MM.1S (cell line): ENCODE results near the gene FBXO46.

ENCODE experiments used
- DNase-seq: peaks from one replicate; pipeline ENCODE4 v3.0.0-alpha.2; 2015
- H2AFZ ChIP-seq: fragments of 300-600 bp; sonication (generic); 2 replicates; pipeline ENCODE4 v1.6.0; 2016; ENCODE audit warnings: antibody characterized with exemption, low read length
- H3F3A ChIP-seq: fragments of 300-600 bp; sonication (generic); 2 replicates; pipeline ENCODE4 v1.6.1; 2016; ENCODE audit warnings: mild to moderate bottlenecking, antibody characterized with exemption, low read length, moderate library complexity, mixed read lengths; ENCODE audit not compliant: insufficient read depth
- H3K27ac ChIP-seq: fragments of 300-600 bp; sonication (generic); 2 replicates; pipeline ENCODE4 v1.5.1; 2016; ENCODE audit warnings: mild to moderate bottlenecking, low read length
- H3K27me3 ChIP-seq: fragments of 300-600 bp; sonication (generic); replicated peaks from 2 replicates; pipeline ENCODE4 v1.6.0; 2016; ENCODE audit warnings: low read length; ENCODE audit not compliant: insufficient read depth
- H3K36me3 ChIP-seq: fragments of 300-600 bp; sonication (generic); replicated peaks from 2 replicates; pipeline ENCODE4 v1.6.1; 2016; ENCODE audit warnings: mild to moderate bottlenecking, low read length, mixed read lengths; ENCODE audit not compliant: insufficient read depth
- H3K4me1 ChIP-seq: fragments of 300-600 bp; sonication (generic); 2 replicates; pipeline ENCODE4 v1.6.1; 2016; ENCODE audit warnings: low read length, mixed read lengths
- H3K4me2 ChIP-seq: fragments of 300-600 bp; sonication (generic); 2 replicates; pipeline ENCODE4 v1.6.0; 2016; ENCODE audit warnings: low read depth, low read length
- H3K4me3 ChIP-seq: fragments of 300-600 bp; sonication (generic); 2 replicates; pipeline ENCODE4 v1.5.1; 2016; ENCODE audit warnings: low read length, mixed read lengths
- H3K79me2 ChIP-seq: fragments of 300-600 bp; sonication (generic); 2 replicates; pipeline ENCODE4 v1.6.1; 2016; ENCODE audit warnings: mixed run types, low read length, mixed read lengths
- H3K9ac ChIP-seq: fragments of 300-600 bp; sonication (generic); 2 replicates; pipeline ENCODE4 v1.6.1; 2016; ENCODE audit warnings: low read length, mixed read lengths
- H3K9me2 ChIP-seq: fragments of 300-600 bp; sonication (generic); replicated peaks from 2 replicates; pipeline ENCODE4 v1.6.1; 2016; ENCODE audit warnings: mild to moderate bottlenecking, low read length, mixed read lengths; ENCODE audit not compliant: insufficient read depth
- H3K9me3 ChIP-seq: fragments of 300-600 bp; sonication (generic); replicated peaks from 2 replicates; pipeline ENCODE4 v1.6.1; 2016; ENCODE audit warnings: mild to moderate bottlenecking, low read length, mixed read lengths; ENCODE audit not compliant: insufficient read depth
- H4K20me1 ChIP-seq: fragments of 300-600 bp; sonication (generic); 2 replicates; pipeline ENCODE4 v1.6.1; 2016; ENCODE audit warnings: mild to moderate bottlenecking, low read length, moderate library complexity, mixed read lengths; ENCODE audit not compliant: insufficient read depth
- CTCF ChIP-seq: fragments of 300-600 bp; sonication (generic); IDR thresholded peaks from 2 replicates; pipeline ENCODE4 v1.5.1; 2016; ENCODE audit warnings: antibody characterized with exemption, low read length, mixed read lengths
- EZH2 ChIP-seq: fragments of 300-600 bp; sonication (generic); optimal IDR thresholded peaks from 2 replicates; pipeline ENCODE3; 2017; ENCODE audit warnings: low read depth, mild to moderate bottlenecking, antibody characterized with exemption, low read length, mixed read lengths
- EZH2phosphoT487 ChIP-seq: fragments of 300-600 bp; sonication (generic); IDR thresholded peaks from 2 replicates; pipeline ENCODE4 v1.6.1; 2018; ENCODE audit warnings: antibody characterized with exemption, low read length

FBXO46 gene

GRCh38 chr19:45715139-45715538, 15.6 kb downstream of the FBXO46 start:
- Histone ChIP-seq H3F3A (peaks cover 13% of the 10 kb centered on the region; the same call in 1 of the 2 replicates), H4K20me1 (no peaks in the 10 kb centered on the region), H3K9me3 (no peaks in the 10 kb centered on the region), H3K9ac (no peak overlapping the region), H3K79me2 (peaks cover 80% of the 10 kb centered on the region), H3K4me2 (no peak overlapping the region), H3K27me3 (no peaks in the 10 kb centered on the region), H3K36me3 (no peaks in the 10 kb centered on the region), H3K4me3 (no peak overlapping the region), H3K27ac (no peak overlapping the region), H3K9me2 (no peaks in the 10 kb centered on the region), H2AFZ (no peak overlapping the region), H3K4me1 (peaks cover 14% of the 10 kb centered on the region)
- TF ChIP-seq CTCF: no peak
- no peak for TF ChIP-seq EZH2
- no peak for TF ChIP-seq EZH2phosphoT487
- no peak for DNase-seq

DNA sequence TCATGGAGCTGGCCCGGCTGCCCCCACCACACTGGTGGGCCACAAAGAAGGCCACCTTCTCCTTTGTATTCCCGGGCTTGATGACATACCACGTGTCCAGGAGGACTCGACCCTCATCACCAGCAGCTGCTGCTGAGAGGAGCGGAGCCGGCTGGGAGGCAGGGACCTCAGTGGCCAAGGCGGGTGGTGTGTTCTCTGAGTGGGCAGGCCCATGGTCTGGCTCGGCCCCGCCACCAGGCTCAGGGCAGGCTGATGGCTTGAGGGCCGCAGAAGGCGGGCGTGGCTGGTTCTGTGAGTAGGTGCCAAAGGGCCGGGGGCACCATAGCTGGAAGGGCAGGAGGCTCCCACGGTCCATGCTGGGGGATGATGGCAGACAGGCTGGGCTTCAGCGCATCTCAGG, 17.6 kb downstream of the FBXO46 start:
- H3K36me3 ChIP-seq: no peaks in the 10 kb centered on the region
- no peak for TF ChIP-seq EZH2phosphoT487
- TF ChIP-seq EZH2: no peak
- no peak for TF ChIP-seq CTCF
- peaks cover 73% of the 10 kb centered on the region for H3K79me2 ChIP-seq
- H3K4me3 ChIP-seq: no peak overlapping the region
- DNase-seq: no peak
- H3K9me2 ChIP-seq: no peaks in the 10 kb centered on the region
- H3K27me3 ChIP-seq: no peaks in the 10 kb centered on the region
- H2AFZ ChIP-seq: no peak overlapping the region
- H3K27ac ChIP-seq: no peak overlapping the region
- H3K4me2 ChIP-seq: no peak overlapping the region
- H4K20me1 ChIP-seq: no peaks in the 10 kb centered on the region
- H3K9me3 ChIP-seq: no peaks in the 10 kb centered on the region
- H3K9ac ChIP-seq: no peak overlapping the region
- H3F3A ChIP-seq: peaks cover 13% of the 10 kb centered on the region; the same call in 1 of the 2 replicates
- H3K4me1 ChIP-seq: peaks cover 9% of the 10 kb centered on the region

GRCh38 chr19:45712699-45713067, 18.0 kb downstream of the FBXO46 start:
- H4K20me1 ChIP-seq: no peaks in the 10 kb centered on the region
- no peak overlapping the region for H3K27ac ChIP-seq
- no peak for DNase-seq
- no peak overlapping the region for H3K4me2 ChIP-seq
- H3K4me3 ChIP-seq: no peak overlapping the region
- peaks cover 11% of the 10 kb centered on the region for H3F3A ChIP-seq
- no peaks in the 10 kb centered on the region for H3K36me3 ChIP-seq
- TF ChIP-seq EZH2phosphoT487: no peak
- TF ChIP-seq EZH2: no peak
- TF ChIP-seq CTCF: no peak
- peaks cover 71% of the 10 kb centered on the region for H3K79me2 ChIP-seq
- H3K9ac ChIP-seq: no peak overlapping the region
- H3K27me3 ChIP-seq: no peaks in the 10 kb centered on the region
- peaks cover 7% of the 10 kb centered on the region for H3K4me1 ChIP-seq
- H2AFZ ChIP-seq: no peak overlapping the region
- no peaks in the 10 kb centered on the region for H3K9me3 ChIP-seq
- no peaks in the 10 kb centered on the region for H3K9me2 ChIP-seq
